Heart right ventricle (tissue), 16 donors: ENCODE measurements around the gene HTR5A. TPM values are rescaled to one million over a fixed set of nuclear protein-coding genes. Genes with fewer than 3 reads are reported as not detected.

ENCODE experiments used
- ATAC-seq, 8 donors: fragments of 200-7000 bp; cut with Tn5 transposase; one replicate each; pipeline ENCODE4 v1.9.1; 2020; ENCODE audit warnings: mild to moderate bottlenecking in 8 of 8, moderate library complexity in 8 of 8, moderate number of reproducible peaks in 1 of 8
- DNase-seq, 2 donors: peaks; one replicate each; pipeline ENCODE4 v3.0.0-alpha.2; 2020
- H3K27ac ChIP-seq, 10 donors: fragments of 200-600 bp; sonication (generic) in 2 of 10; one replicate each; pipeline versions ENCODE4 v1.5.0 to v1.8.0; 2020 to 2022; ENCODE audit warnings: mild to moderate bottlenecking in 3 of 10
- H3K27me3 ChIP-seq, 7 donors: fragments of 200-600 bp; one replicate each; pipeline ENCODE4 v1.8.0; 2021 to 2022; ENCODE audit warnings: mild to moderate bottlenecking in 2 of 7
- H3K36me3 ChIP-seq, 9 donors: fragments of 200-600 bp; sonication (generic) in 1 of 9; one replicate each; pipeline versions ENCODE4 v1.5.0 to v1.8.0; 2020 to 2022; ENCODE audit warnings: mild to moderate bottlenecking in 2 of 9
- H3K4me1 ChIP-seq, 9 donors: fragments of 200-600 bp; sonication (generic) in 1 of 9; one replicate each; pipeline versions ENCODE4 v1.5.0 to v1.8.0; 2020 to 2022; ENCODE audit warnings: mild to moderate bottlenecking in 4 of 9
- H3K4me3 ChIP-seq, 10 donors: fragments of 200-600 bp; sonication (generic) in 2 of 10; one replicate each; pipeline versions ENCODE4 v1.5.0 to v1.8.0; 2020 to 2022; ENCODE audit warnings: mild to moderate bottlenecking in 7 of 10, moderate library complexity in 2 of 10
- H3K9me3 ChIP-seq, 11 donors: fragments of 200-600 bp in 10 of 11; sonication (generic) in 2 of 11; one replicate each; pipeline versions ENCODE4 v1.5.0 to v1.8.0; 2013 to 2022; ENCODE audit warnings: mild to moderate bottlenecking in 2 of 11, control low read depth in 1 of 11, moderate library complexity in 1 of 11
- WGBS, 2 donors: extraction: QIAGEN DNeasy Blood & Tissue Kit; methylation state at CpG; one replicate each; pipeline ENCODE4 v1.1.7; 2013; ENCODE audit warnings: inconsistent platforms in 1 of 2; 5-methylcytosine and 5-hydroxymethylcytosine counted together
- intact Hi-C, 10 donors: fragments of 100-400 bp; cut with DNase I; formaldehyde crosslinking; loops; one replicate each; pipeline versions ENCODE4 v1.11.1 to v1.14.2; 2022
- polyA plus RNA-seq, 2 donors: library from polyadenylated mRNA; stranded (reverse); fragments of 200-250 nt; gene quantifications; one replicate each; pipeline ENCODE4 v1.2.3, GENCODE V29; 2013
- total RNA-seq, 10 donors: library from RNA; stranded (reverse); fragmentation: NEBNext Ultra II Directional in 3 of 10; extraction: Animal tissue kit (Norgen Biotek cat#: 25700) in 3 of 10; gene quantifications; one replicate each; pipeline versions ENCODE4 v1.2.1 to v1.2.4, GENCODE V29; 2021 to 2023
- TF ChIP-seq, protein P1 (sequence below), 9 donors: fragments of 200-600 bp; sonication (generic) in 2 of 9; IDR thresholded peaks; one replicate each; pipeline versions ENCODE4 v1.5.0 to v1.8.0; 2021 to 2022; ENCODE audit warnings: antibody characterized with exemption in 9 of 9, mild to moderate bottlenecking in 5 of 9, moderate library complexity in 1 of 9
- donor health status: Arrhythmogenic right ventricular cardiomyopathy.
- donor health status: ischemic (EF 13 %, LVEDD 7.1; RV severe dilation, severe dysfunction).
- donor health status: healthy with polysubstance abuse.
- donor health status: DM: no; HTN: yes; CAD: no.
- donor health status: DM: no; HTN: no; CAD: no.
- donor health status: ischemic (EF 25% LVEDD 6.9; RV normal size, moderate dysfunction).
- donor health status: ischemic (EF 25% LVEDD 5.7; RV mildly dilated, moderate dysfunction).
- donor health status: healthy.
- donor health status: DM: yes; HTN: yes; CAD: no.
- donor health status: Ischemic cardiomyopathy.
- donor health status: ischemic (EF 35%, LVEDD 5.7; RV mildly dilated, moderate dysfunction).
- donor health status: nonischemic (EF 11% LVEDD 7.7; RV severe dilation, severe dysfunction).
- donor health status: DM: yes; HTN: yes; CAD: no.
- donor health status: PGD.
- donor health status: ischemic (EF 29% LVEDD 5.4; RV normal size, mild dysfunction).
- donor health status: nonischemic (EF 23%, LVEDD 6.1; RV moderate dilation, normal function).

The HTR5A gene
- total and polyA plus RNA-seq, 12 donors: not detected

- 57 to 79% methylated on average over 1 of the region's 1 CpG for WGBS, 2 donors
- DNase-seq (no peak), ATAC-seq (no peak)
- Histone ChIP-seq H3K27me3 (peaks cover 0 to 22% (median 7%) of the 10 kb centered on the region in 7 donors), H3K27ac (no peak overlapping the region), H3K4me1 (no peaks in the 10 kb centered on the region), H3K4me3 (no peak overlapping the region), H3K36me3 (no peaks in the 10 kb centered on the region), H3K9me3 (peaks cover 0 to 21% (median 7%) of the 10 kb centered on the region in 11 donors)
- TF ChIP-seq, protein P1, sequence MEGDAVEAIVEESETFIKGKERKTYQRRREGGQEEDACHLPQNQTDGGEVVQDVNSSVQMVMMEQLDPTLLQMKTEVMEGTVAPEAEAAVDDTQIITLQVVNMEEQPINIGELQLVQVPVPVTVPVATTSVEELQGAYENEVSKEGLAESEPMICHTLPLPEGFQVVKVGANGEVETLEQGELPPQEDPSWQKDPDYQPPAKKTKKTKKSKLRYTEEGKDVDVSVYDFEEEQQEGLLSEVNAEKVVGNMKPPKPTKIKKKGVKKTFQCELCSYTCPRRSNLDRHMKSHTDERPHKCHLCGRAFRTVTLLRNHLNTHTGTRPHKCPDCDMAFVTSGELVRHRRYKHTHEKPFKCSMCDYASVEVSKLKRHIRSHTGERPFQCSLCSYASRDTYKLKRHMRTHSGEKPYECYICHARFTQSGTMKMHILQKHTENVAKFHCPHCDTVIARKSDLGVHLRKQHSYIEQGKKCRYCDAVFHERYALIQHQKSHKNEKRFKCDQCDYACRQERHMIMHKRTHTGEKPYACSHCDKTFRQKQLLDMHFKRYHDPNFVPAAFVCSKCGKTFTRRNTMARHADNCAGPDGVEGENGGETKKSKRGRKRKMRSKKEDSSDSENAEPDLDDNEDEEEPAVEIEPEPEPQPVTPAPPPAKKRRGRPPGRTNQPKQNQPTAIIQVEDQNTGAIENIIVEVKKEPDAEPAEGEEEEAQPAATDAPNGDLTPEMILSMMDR (IDR thresholded peaks at IDR 0.05): no peak
- intact Hi-C loops: no loop called here
Measured at GRCh38 chr7:155123413-155123812, 53.3 kb downstream of the HTR5A start.

- 77 to 78% methylated on average over 8 of the region's 8 CpGs for WGBS, 2 donors
- Histone ChIP-seq H3K36me3 (no peaks in the 10 kb centered on the region), H3K27me3 (peaks cover 0 to 22% (median 7%) of the 10 kb centered on the region in 7 donors), H3K27ac (no peak overlapping the region), H3K4me1 (no peaks in the 10 kb centered on the region), H3K4me3 (no peak overlapping the region), H3K9me3 (peaks cover 0 to 13% (median 4%) of the 10 kb centered on the region in 11 donors)
- ATAC-seq (no peak), DNase-seq (no peak)
- TF ChIP-seq, protein P1 (IDR thresholded peaks at IDR 0.05): no peak
- intact Hi-C loops: no loop called here
Measured at GRCh38 chr7:155124706-155125105, 54.6 kb downstream of the HTR5A start.

DNA sequence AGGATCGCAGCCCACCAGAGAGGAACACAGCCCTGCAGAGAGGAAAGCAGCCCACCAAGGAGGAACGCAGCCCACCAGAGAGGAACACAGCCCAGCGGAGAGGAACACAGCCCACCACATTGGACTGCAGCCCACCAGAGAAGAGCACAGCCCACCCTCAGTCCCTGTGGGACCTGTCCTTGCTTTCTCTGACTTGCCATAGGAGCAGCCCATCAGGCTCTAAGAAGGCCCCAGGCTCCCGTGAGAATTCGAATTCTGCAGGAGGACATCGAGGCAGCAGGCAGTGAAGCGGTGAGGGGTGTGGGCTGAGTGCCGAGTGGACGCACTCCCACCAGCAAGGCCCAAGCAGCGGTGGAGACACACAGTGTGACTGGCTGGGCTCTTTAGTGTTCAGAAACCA lies 59.1 kb downstream of the HTR5A start:
- ATAC-seq (no peak), DNase-seq (no peak)
- H3K4me1 ChIP-seq: no peaks in the 10 kb centered on the region
- TF ChIP-seq, protein P1 (IDR thresholded peaks at IDR 0.05): no peak
- H3K9me3 ChIP-seq: no peaks in the 10 kb centered on the region
- intact Hi-C loops: no loop called here
- H3K27ac ChIP-seq: no peak overlapping the region
- H3K36me3 ChIP-seq: no peaks in the 10 kb centered on the region
- no peak overlapping the region for H3K4me3 ChIP-seq
- peaks cover 0 to 13% (median 0%) of the 10 kb centered on the region in 7 donors for H3K27me3 ChIP-seq
- 90 to 94% methylated on average over 10 of the region's 10 CpGs for WGBS, 2 donors

- TF ChIP-seq, protein P1 (IDR thresholded peaks at IDR 0.05): no peak
- 79 to 81% methylated on average over 7 of the region's 7 CpGs for WGBS, 2 donors
Measured at GRCh38 chr7:155129789-155130188, 59.7 kb downstream of the HTR5A start.

More at GRCh38 chr7:155129789-155130188, 59.7 kb downstream of the HTR5A start:
- Histone ChIP-seq H3K36me3 (no peaks in the 10 kb centered on the region), H3K27ac (no peak overlapping the region), H3K27me3 (peaks cover 0 to 13% (median 0%) of the 10 kb centered on the region in 7 donors), H3K9me3 (no peaks in the 10 kb centered on the region), H3K4me3 (no peak overlapping the region), H3K4me1 (no peaks in the 10 kb centered on the region)
- intact Hi-C loops: no loop called here
- ATAC-seq: no peak
- DNase-seq: no peak
